Measurements from ENCODE around the gene OLA1.

The OLA1 gene

DNA sequence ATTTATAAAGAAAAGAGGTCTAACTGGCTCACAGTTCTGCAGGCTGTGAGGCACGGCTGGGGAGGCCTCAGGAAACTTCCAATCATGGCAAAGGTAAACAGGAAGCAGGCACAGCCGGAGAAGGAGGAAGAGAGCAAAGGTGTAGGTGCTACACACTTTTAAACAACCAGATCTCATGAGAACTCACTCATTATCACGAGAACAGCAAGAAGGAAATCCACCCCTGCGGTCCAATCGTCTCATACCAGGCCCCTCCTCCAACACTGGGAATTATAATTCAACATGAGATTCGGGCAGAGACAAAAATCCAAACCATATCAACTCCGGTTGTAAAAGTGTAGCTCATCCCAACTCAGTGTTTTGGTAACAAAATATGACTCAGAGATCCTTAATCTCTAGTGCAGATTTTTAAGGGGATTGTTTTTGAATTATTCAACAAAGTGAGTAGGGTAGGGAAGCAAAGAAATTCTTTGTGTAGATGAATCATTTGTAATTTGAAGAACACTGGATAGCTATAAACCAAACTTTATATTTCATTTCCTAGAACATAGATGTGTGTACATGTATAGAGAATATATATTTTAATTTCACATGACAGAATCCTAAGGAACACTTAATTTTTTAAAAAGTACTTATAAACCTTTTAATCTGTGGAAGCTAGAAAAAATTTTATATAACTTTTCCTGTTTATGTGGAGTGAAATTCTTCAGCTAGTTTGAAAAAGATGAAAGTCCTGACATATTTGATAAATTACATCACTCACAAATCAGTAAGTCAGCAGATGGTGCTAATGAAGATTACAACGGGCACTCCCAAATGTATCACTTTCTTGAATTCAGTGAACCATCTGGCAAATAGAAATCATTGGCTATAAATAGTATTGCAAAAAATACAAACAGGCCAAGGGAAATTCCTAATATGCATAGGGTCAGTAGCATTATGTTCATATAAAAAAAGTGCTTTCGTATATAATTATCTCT is 130.1 kb downstream of the OLA1 start:
- Histone ChIP-seq H3K27me3 (ENCODE audit: control insufficient read depth, insufficient read depth, low read length) (no peaks in the 10 kb centered on the region), H3K9me3 (ENCODE audit: control insufficient read depth, low read length) (no peaks in the 10 kb centered on the region), H3K4me3 (ENCODE audit: low read depth, low read length) (no peak overlapping the region), H3K36me3 (ENCODE audit: control insufficient read depth, insufficient read depth, low read length) (no peaks in the 10 kb centered on the region), H3K9ac (no peak overlapping the region), H2AFZ (no peak overlapping the region), H3K27ac (no peak overlapping the region), H3K4me2 (ENCODE audit: low read length) (no peak overlapping the region), H3K79me2 (no peaks in the 10 kb centered on the region), H3K4me1 (no peaks in the 10 kb centered on the region)
- no peak for TF ChIP-seq CTCF (IDR thresholded peaks at IDR 0.05)

- Histone ChIP-seq H3K4me3 (ENCODE audit: low read depth, low read length) (no peak overlapping the region), H2AFZ (no peak overlapping the region), H3K36me3 (ENCODE audit: control insufficient read depth, insufficient read depth, low read length) (no peaks in the 10 kb centered on the region), H3K4me1 (no peaks in the 10 kb centered on the region), H3K27me3 (ENCODE audit: control insufficient read depth, insufficient read depth, low read length) (no peaks in the 10 kb centered on the region), H3K9me3 (ENCODE audit: control insufficient read depth, low read length) (no peaks in the 10 kb centered on the region), H3K79me2 (no peaks in the 10 kb centered on the region), H3K4me2 (ENCODE audit: low read length) (no peak overlapping the region), H3K27ac (no peak overlapping the region), H3K9ac (no peak overlapping the region)
- TF ChIP-seq CTCF (IDR thresholded peaks at IDR 0.05), result no peak
Measured at GRCh38 chr2:174112073-174112472, 136.3 kb downstream of the OLA1 start.

GRCh38 chr2:174108579-174108978 is 139.8 kb downstream of the OLA1 start:
- Histone ChIP-seq H2AFZ (no peak overlapping the region), H3K4me1 (no peaks in the 10 kb centered on the region), H3K79me2 (no peaks in the 10 kb centered on the region), H3K36me3 (ENCODE audit: control insufficient read depth, insufficient read depth, low read length) (no peaks in the 10 kb centered on the region), H3K27me3 (ENCODE audit: control insufficient read depth, insufficient read depth, low read length) (no peaks in the 10 kb centered on the region), H3K4me2 (ENCODE audit: low read length) (no peak overlapping the region), H3K9ac (no peak overlapping the region), H3K9me3 (ENCODE audit: control insufficient read depth, low read length) (no peaks in the 10 kb centered on the region), H3K4me3 (ENCODE audit: low read depth, low read length) (no peak overlapping the region), H3K27ac (no peak overlapping the region)
- no peak for TF ChIP-seq CTCF (IDR thresholded peaks at IDR 0.05)

- H3K79me2 ChIP-seq, result no peaks in the 10 kb centered on the region
- no peak overlapping the region for H3K4me3 ChIP-seq (ENCODE audit: low read depth, low read length)
- no peaks in the 10 kb centered on the region for H3K36me3 ChIP-seq (ENCODE audit: control insufficient read depth, insufficient read depth, low read length)
- H2AFZ ChIP-seq, result no peak overlapping the region
- H3K9me3 ChIP-seq (ENCODE audit: control insufficient read depth, low read length), result no peaks in the 10 kb centered on the region
- H3K9ac ChIP-seq, result no peak overlapping the region
- no peaks in the 10 kb centered on the region for H3K27me3 ChIP-seq (ENCODE audit: control insufficient read depth, insufficient read depth, low read length)
- no peak overlapping the region for H3K4me2 ChIP-seq (ENCODE audit: low read length)
- H3K27ac ChIP-seq, result no peak overlapping the region
- H3K4me1 ChIP-seq, result no peaks in the 10 kb centered on the region
- no peak for TF ChIP-seq CTCF (IDR thresholded peaks at IDR 0.05)
Measured at GRCh38 chr2:174106736-174107135, 141.6 kb downstream of the OLA1 start.

DNA sequence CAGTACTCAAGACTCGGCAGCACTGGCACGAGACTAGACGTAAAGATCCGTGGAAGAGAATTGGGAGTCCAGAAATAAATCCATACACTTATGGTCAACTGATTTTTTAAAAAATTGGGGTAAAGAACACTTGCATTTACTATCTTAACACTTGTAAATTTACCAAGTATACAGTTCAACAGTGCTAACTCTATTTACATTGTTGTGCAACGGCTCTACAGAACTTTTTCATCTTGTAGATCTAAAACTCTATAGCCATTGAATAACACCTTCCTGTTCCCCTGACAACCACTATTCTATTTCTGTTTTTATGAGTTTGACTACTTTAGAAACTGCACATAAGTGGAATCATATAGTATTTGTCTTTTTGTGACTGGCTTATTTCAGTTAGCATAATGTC is 153.8 kb downstream of the OLA1 start:
- Histone ChIP-seq H3K4me1 (no peaks in the 10 kb centered on the region), H3K27ac (no peak overlapping the region), H2AFZ (no peak overlapping the region), H3K9me3 (ENCODE audit: control insufficient read depth, low read length) (no peaks in the 10 kb centered on the region), H3K36me3 (ENCODE audit: control insufficient read depth, insufficient read depth, low read length) (no peaks in the 10 kb centered on the region), H3K79me2 (no peaks in the 10 kb centered on the region), H3K4me2 (ENCODE audit: low read length) (no peak overlapping the region), H3K9ac (no peak overlapping the region), H3K4me3 (ENCODE audit: low read depth, low read length) (no peak overlapping the region), H3K27me3 (ENCODE audit: control insufficient read depth, insufficient read depth, low read length) (no peaks in the 10 kb centered on the region)
- no peak for TF ChIP-seq CTCF (IDR thresholded peaks at IDR 0.05)

Data from parathyroid adenoma (tissue), 2 donors.